GM23338 (cell line): Measurements from ENCODE around the gene SLC25A11. TPM values are rescaled to one million over a fixed set of nuclear protein-coding genes. Genes with fewer than 3 reads are reported as not detected.

Experiments used
- ATAC-seq: fragments of 200-7000 bp; cut with Tn5 transposase; 3 replicates; pipeline ENCODE4 v1.9.1; 2020
- DNase-seq: peaks from one replicate; pipeline ENCODE4 v3.0.0-alpha.2; 2015; ENCODE audit warnings: low spot score
- H2AFZ ChIP-seq: fragments of 200-600 bp; sonication (generic); 2 replicates; pipeline ENCODE4 v1.8.0; 2016; ENCODE audit warnings: antibody characterized with exemption, mild to moderate bottlenecking, moderate library complexity
- H3F3A ChIP-seq: fragments of 200-600 bp; sonication (generic); replicated peaks from 2 replicates; pipeline ENCODE4 v1.8.0; 2017; ENCODE audit warnings: antibody characterized with exemption, mixed run types, low read depth
- H3K27ac ChIP-seq: fragments of 200-600 bp; sonication (generic); 2 replicates; pipeline ENCODE4 v1.6.1; 2016; ENCODE audit warnings: low read depth
- H3K27me3 ChIP-seq: fragments of 200-600 bp; sonication (generic); 2 replicates; pipeline ENCODE4 v1.8.0; 2016; ENCODE audit warnings: mild to moderate bottlenecking, mixed run types, moderate library complexity; ENCODE audit not compliant: insufficient read depth
- H3K36me3 ChIP-seq: fragments of 200-600 bp; sonication (generic); 2 replicates; pipeline ENCODE4 v1.8.0; 2016; ENCODE audit warnings: mild to moderate bottlenecking; ENCODE audit not compliant: insufficient read depth
- H3K4me1 ChIP-seq: fragments of 200-600 bp; sonication (generic); 2 replicates; pipeline ENCODE4 v1.8.0; 2016; ENCODE audit warnings: mild to moderate bottlenecking, moderate library complexity; ENCODE audit not compliant: insufficient read depth
- H3K4me2 ChIP-seq: fragments of 200-600 bp; sonication (generic); 2 replicates; pipeline ENCODE4 v1.7.1; 2017; ENCODE audit warnings: mixed run types
- H3K4me3 ChIP-seq: fragments of 200-600 bp; sonication (generic); 2 replicates; pipeline ENCODE4 v1.6.1; 2016; ENCODE audit warnings: mixed run types
- H3K79me2 ChIP-seq: fragments of 200-600 bp; sonication (generic); replicated peaks from 2 replicates; pipeline ENCODE4 v1.8.0; 2017; ENCODE audit warnings: mild to moderate bottlenecking; ENCODE audit not compliant: insufficient read depth
- H3K9me2 ChIP-seq: fragments of 200-600 bp; sonication (generic); 2 replicates; pipeline ENCODE4 v1.8.0; 2017; ENCODE audit not compliant: insufficient read depth
- H4K20me1 ChIP-seq: fragments of 200-600 bp; sonication (generic); replicated peaks from 2 replicates; pipeline ENCODE4 v1.8.0; 2017; ENCODE audit warnings: mild to moderate bottlenecking; ENCODE audit not compliant: insufficient read depth
- H3K27ac Mint-ChIP-seq: 2 replicates; pipeline ENCODE4 v1.8.0; 2020; ENCODE audit warnings: inconsistent platforms, mild to moderate bottlenecking, moderate library complexity, mixed read lengths
- H3K27me3 Mint-ChIP-seq: 3 replicates; pipeline ENCODE4 v1.8.0; 2022; ENCODE audit warnings: low read depth, mild to moderate bottlenecking, moderate library complexity, mixed read lengths, inconsistent platforms; ENCODE audit not compliant: insufficient read depth, poor library complexity
- H3K36me3 Mint-ChIP-seq: 3 replicates; pipeline ENCODE4 v1.8.0; 2021; ENCODE audit warnings: low read depth, mild to moderate bottlenecking, inconsistent platforms, moderate library complexity, mixed read lengths
- H3K4me1 Mint-ChIP-seq: 3 replicates; pipeline ENCODE4 v1.8.0; 2020; ENCODE audit warnings: mild to moderate bottlenecking, inconsistent platforms, mixed read lengths
- H3K4me3 Mint-ChIP-seq: 3 replicates; pipeline ENCODE4 v1.8.0; 2021; ENCODE audit warnings: moderate library complexity, mild to moderate bottlenecking, inconsistent platforms, mixed read lengths
- H3K9me3 Mint-ChIP-seq: 3 replicates; pipeline ENCODE4 v1.8.0; 2020; ENCODE audit warnings: moderate library complexity, mild to moderate bottlenecking, inconsistent platforms, mixed read lengths
- CREB1 ChIP-seq: fragments of 250-450 bp; sonication (Bioruptor Pico); IDR thresholded peaks from 2 replicates; pipeline ENCODE4 v1.5.0; 2020; ENCODE audit warnings: low read depth, mild to moderate bottlenecking, moderate library complexity
- ETS1 ChIP-seq: IDR thresholded peaks from 2 replicates; pipeline ENCODE4 v1.6.1; 2016; ENCODE audit warnings: antibody characterized with exemption
- EZH2 ChIP-seq: fragments of 200-600 bp; sonication (generic); IDR thresholded peaks from one replicate; pipeline ENCODE4 v1.8.0; 2017; ENCODE audit warnings: antibody characterized with exemption, mild to moderate bottlenecking, low read depth; ENCODE audit not compliant: unreplicated experiment
- EZH2phosphoT487 ChIP-seq: fragments of 200-600 bp; sonication (generic); IDR thresholded peaks from one replicate; pipeline ENCODE4 v1.8.1; 2018; ENCODE audit warnings: antibody characterized with exemption; ENCODE audit not compliant: unreplicated experiment
- JUNB ChIP-seq: IDR thresholded peaks from one replicate; pipeline ENCODE4 v1.6.1; 2016; ENCODE audit warnings: antibody characterized with exemption; ENCODE audit not compliant: unreplicated experiment
- NANOG ChIP-seq: IDR thresholded peaks from 2 replicates; pipeline ENCODE4 v1.6.1; 2016; ENCODE audit warnings: antibody characterized with exemption, borderline replicate concordance
- POLR2AphosphoS5 ChIP-seq: IDR thresholded peaks from 2 replicates; pipeline ENCODE4 v1.6.1; 2016; ENCODE audit warnings: antibody characterized with exemption, low read depth
- REST ChIP-seq: IDR thresholded peaks from one replicate; pipeline ENCODE4 v1.6.1; 2018; ENCODE audit warnings: antibody characterized with exemption; ENCODE audit not compliant: unreplicated experiment
- ZNF114 ChIP-seq: fragments of 250-450 bp; sonication (Bioruptor Pico); IDR thresholded peaks from 2 replicates; pipeline ENCODE4 v1.5.0; 2020; ENCODE audit warnings: mild to moderate bottlenecking, moderate library complexity
- ZNF462 ChIP-seq: fragments of 250-450 bp; sonication (Bioruptor Pico); IDR thresholded peaks from 2 replicates; pipeline ENCODE4 v1.5.0; 2020; ENCODE audit warnings: mild to moderate bottlenecking, moderate library complexity
- polyA plus RNA-seq: library from polyadenylated mRNA; unstranded; fragments of >200 nt; fragmentation: Nextera tagmentation; extraction: Ambion mirVana; gene quantifications from 2 replicates; pipeline ENCODE4 v1.2.1, GENCODE V29; 2016
- total RNA-seq: library from RNA; depleted of rRNA; stranded (reverse); fragments of >200 nt; shearing (Covaris generic); gene quantifications from 2 replicates; pipeline ENCODE4 v1.2.3, GENCODE V29; 2014
- TF ChIP-seq, protein P1 (sequence below), 2 experiments: fragments of 200-600 bp in 1 of 2; sonication (generic) in 1 of 2; conservative IDR thresholded peaks; 2 replicates each; pipeline versions ENCODE4 v1.5.1 to v1.6.1; 2016 to 2017; ENCODE audit warnings: antibody characterized with exemption in 2 of 2, low read depth in 2 of 2, mild to moderate bottlenecking in 2 of 2, moderate library complexity in 1 of 2

Gene SLC25A11
- total and polyA plus RNA-seq, 2 experiments from 2014 or later, result 37.8 to 73.6 TPM

- TF ChIP-seq POLR2AphosphoS5, result no peak
- TF ChIP-seq ZNF462 (CRISPR knock-in tag), result no peak
Observed at GRCh38 chr17:4902540-4902939, 37.3 kb downstream of the SLC25A11 start (continued).

DNA sequence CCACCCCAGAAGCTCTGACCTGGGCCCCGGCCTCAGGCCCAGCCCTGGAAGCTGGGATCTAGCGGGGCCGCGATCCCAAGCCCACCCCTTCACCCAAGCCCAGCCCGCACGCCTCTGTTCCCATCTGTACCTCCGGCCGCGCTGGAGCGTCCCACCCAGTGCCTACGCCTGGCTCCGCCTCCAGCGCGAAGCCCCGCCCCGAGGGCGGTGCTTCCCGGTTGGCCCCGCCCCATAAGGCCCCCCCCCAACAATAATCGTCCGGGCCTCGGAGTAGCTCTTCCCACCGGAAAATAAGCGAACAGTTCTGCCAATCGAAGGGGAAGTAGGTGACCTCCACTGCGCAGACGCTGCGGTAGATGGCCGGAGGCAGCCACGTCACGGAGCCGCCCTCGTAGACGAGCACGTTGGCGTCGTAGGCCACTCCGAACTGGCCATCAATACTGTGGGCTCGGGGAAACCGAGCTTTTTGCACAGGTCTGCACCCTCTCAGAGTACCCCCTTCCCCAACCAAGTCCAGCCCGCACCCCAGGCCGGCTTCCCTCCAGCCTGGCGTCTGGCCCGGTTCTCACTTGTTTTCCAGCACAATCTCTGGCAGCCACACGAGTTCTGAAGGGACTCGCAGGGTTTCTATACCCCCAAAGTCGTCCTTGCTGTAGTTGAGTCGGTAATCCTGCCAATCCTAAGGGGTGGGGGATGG is 38.0 kb downstream of the SLC25A11 start:
- DNase-seq (no peak), ATAC-seq (peak; percentile 7)
- no peak overlapping the region for H3K27ac Mint-ChIP-seq
- Histone ChIP-seq H3K27me3 (peaks cover 9% of the 10 kb centered on the region), H3K27ac (no peak overlapping the region), H3K4me3 (peak overlapping the region; percentile 77; the same call in 1 of the 2 replicates), H4K20me1 (no peaks in the 10 kb centered on the region), H3K79me2 (no peaks in the 10 kb centered on the region), H3K9me2 (no peaks in the 10 kb centered on the region), H3K4me1 (0 out of 2 replicates have a peak, but pooled peaks cover 5% of the 10 kb centered on the region), H3K4me2 (peak overlapping the region; percentile 95; the same call in 1 of the 2 replicates), H3F3A (peaks cover 31% of the 10 kb centered on the region), H3K36me3 (no peaks in the 10 kb centered on the region; the same call in 1 of the 2 replicates), H2AFZ (no peak overlapping the region)
- peak overlapping the region; percentile 85; the same call in 2 of the 3 replicates for H3K4me3 Mint-ChIP-seq
- no peaks in the 10 kb centered on the region for H3K9me3 Mint-ChIP-seq
- peaks cover 20% of the 10 kb centered on the region for H3K4me1 Mint-ChIP-seq
- H3K36me3 Mint-ChIP-seq, result no peaks in the 10 kb centered on the region; the same call in 2 of the 3 replicates
- peaks cover 25% of the 10 kb centered on the region for H3K27me3 Mint-ChIP-seq
- TF ChIP-seq, protein P1, sequence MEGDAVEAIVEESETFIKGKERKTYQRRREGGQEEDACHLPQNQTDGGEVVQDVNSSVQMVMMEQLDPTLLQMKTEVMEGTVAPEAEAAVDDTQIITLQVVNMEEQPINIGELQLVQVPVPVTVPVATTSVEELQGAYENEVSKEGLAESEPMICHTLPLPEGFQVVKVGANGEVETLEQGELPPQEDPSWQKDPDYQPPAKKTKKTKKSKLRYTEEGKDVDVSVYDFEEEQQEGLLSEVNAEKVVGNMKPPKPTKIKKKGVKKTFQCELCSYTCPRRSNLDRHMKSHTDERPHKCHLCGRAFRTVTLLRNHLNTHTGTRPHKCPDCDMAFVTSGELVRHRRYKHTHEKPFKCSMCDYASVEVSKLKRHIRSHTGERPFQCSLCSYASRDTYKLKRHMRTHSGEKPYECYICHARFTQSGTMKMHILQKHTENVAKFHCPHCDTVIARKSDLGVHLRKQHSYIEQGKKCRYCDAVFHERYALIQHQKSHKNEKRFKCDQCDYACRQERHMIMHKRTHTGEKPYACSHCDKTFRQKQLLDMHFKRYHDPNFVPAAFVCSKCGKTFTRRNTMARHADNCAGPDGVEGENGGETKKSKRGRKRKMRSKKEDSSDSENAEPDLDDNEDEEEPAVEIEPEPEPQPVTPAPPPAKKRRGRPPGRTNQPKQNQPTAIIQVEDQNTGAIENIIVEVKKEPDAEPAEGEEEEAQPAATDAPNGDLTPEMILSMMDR (conservative IDR thresholded peaks at IDR 0.05; ENCODE audit: low read depth in 2 of 2), result no peak
- TF ChIP-seq CREB1, result no peak
- TF ChIP-seq ZNF114 (CRISPR knock-in tag), result no peak
- no peak for TF ChIP-seq NANOG
- TF ChIP-seq JUNB, result no peak
- TF ChIP-seq EZH2phosphoT487, result no peak
- TF ChIP-seq POLR2AphosphoS5, result no peak
- no peak for TF ChIP-seq REST
- no peak for TF ChIP-seq ETS1
- TF ChIP-seq EZH2, result no peak
